PC-3 (cell line): ENCODE data around the gene ARHGEF4. TPM values are rescaled to one million over a fixed set of nuclear protein-coding genes. Genes with fewer than 3 reads are reported as not detected.

Experiments
- ATAC-seq: fragments of 200-7000 bp; cut with Tn5 transposase; 2 replicates; pipeline ENCODE4 v1.9.1; 2020; ENCODE audit warnings: mild to moderate bottlenecking, moderate library complexity
- BruUV-seq: library from RNA; stranded (reverse); fragments of 400-500 nt; replicated peaks from 2 replicates; lab custom pipeline; 2021; lab: Mats Ljungman, UMichigan
- CTCF ChIA-PET: fragments of 300-600 bp; sonication (Branson Sonifier 250); formaldehyde crosslinking; loops from one replicate; lab custom pipeline; 2022; ENCODE audit warnings: antibody characterized with exemption; lab: Charles Lee
- POLR2A ChIA-PET: fragments of 300-600 bp; sonication (Branson Sonifier 250); formaldehyde crosslinking; loops from one replicate; lab custom pipeline; 2022; ENCODE audit warnings: antibody characterized with exemption; ENCODE audit not compliant: unreplicated experiment; lab: Charles Lee
- DNase-seq: peaks from one replicate; pipeline ENCODE4 v3.0.0-alpha.2; 2015
- H2AFZ ChIP-seq: fragments of 300-600 bp; sonication (generic); 2 replicates; pipeline ENCODE4 v1.6.0; 2016; ENCODE audit warnings: antibody characterized with exemption, low read length
- H3F3A ChIP-seq: fragments of 300-600 bp; sonication (generic); one replicate; pipeline ENCODE4 v1.6.0; 2017; ENCODE audit warnings: antibody characterized with exemption, low read length, control low read depth, mild to moderate bottlenecking; ENCODE audit not compliant: unreplicated experiment
- H3K27ac ChIP-seq: fragments of 300-600 bp; sonication (generic); 2 replicates; pipeline ENCODE4 v1.5.1; 2016; ENCODE audit warnings: mild to moderate bottlenecking, low read length
- H3K27me3 ChIP-seq: fragments of 300-600 bp; sonication (generic); 2 replicates; pipeline ENCODE4 v1.6.1; 2016; ENCODE audit warnings: low read length, mixed read lengths
- H3K36me3 ChIP-seq: fragments of 300-600 bp; sonication (generic); 2 replicates; pipeline ENCODE4 v1.6.1; 2016; ENCODE audit warnings: low read depth, mixed run types, low read length, mixed read lengths
- H3K4me1 ChIP-seq: fragments of 300-600 bp; sonication (generic); 2 replicates; pipeline ENCODE4 v1.5.1; 2016; ENCODE audit warnings: low read length; ENCODE audit not compliant: insufficient read depth
- H3K4me2 ChIP-seq: fragments of 300-600 bp; sonication (generic); 2 replicates; pipeline ENCODE4 v1.6.0; 2016; ENCODE audit warnings: low read length
- H3K4me3 ChIP-seq: fragments of 300-600 bp; sonication (generic); 2 replicates; pipeline ENCODE4 v1.5.1; 2016; ENCODE audit warnings: mild to moderate bottlenecking, low read length, mixed read lengths
- H3K79me2 ChIP-seq: fragments of 300-600 bp; sonication (generic); 2 replicates; pipeline ENCODE4 v1.6.1; 2017; ENCODE audit warnings: low read length, mixed read lengths
- H3K9ac ChIP-seq: fragments of 300-600 bp; sonication (generic); 2 replicates; pipeline ENCODE4 v1.6.0; 2016; ENCODE audit warnings: mild to moderate bottlenecking, low read length
- H3K9me2 ChIP-seq: fragments of 300-600 bp; sonication (generic); replicated peaks from 2 replicates; pipeline ENCODE4 v1.6.1; 2016; ENCODE audit warnings: mixed run types, low read length, mixed read lengths
- H3K9me3 ChIP-seq: fragments of 300-600 bp; sonication (generic); 2 replicates; pipeline ENCODE4 v1.6.1; 2016; ENCODE audit warnings: low read length, mixed read lengths
- H4K20me1 ChIP-seq: fragments of 300-600 bp; sonication (generic); 2 replicates; pipeline ENCODE4 v1.6.1; 2016; ENCODE audit warnings: low read length, mixed read lengths
- EZH2 ChIP-seq: fragments of 300-600 bp; sonication (generic); IDR thresholded peaks from one replicate; pipeline ENCODE4 v1.6.1; 2017; ENCODE audit warnings: antibody characterized with exemption, mild to moderate bottlenecking, low read length; ENCODE audit not compliant: unreplicated experiment
- EZH2phosphoT487 ChIP-seq: fragments of 300-600 bp; sonication (generic); IDR thresholded peaks from 2 replicates; pipeline ENCODE4 v1.6.1; 2018; ENCODE audit warnings: mild to moderate bottlenecking, antibody characterized with exemption, low read length, borderline replicate concordance
- intact Hi-C: fragments of 100-400 bp; cut with micrococcal nuclease; formaldehyde crosslinking; loops from 2 replicates; pipeline ENCODE4 v1.9.0; 2023
- total RNA-seq: library from RNA; depleted of rRNA; stranded (reverse); fragments of >200 nt; gene quantifications from 2 replicates; pipeline ENCODE4 v1.2.3, GENCODE V29; 2014
- TF ChIP-seq, protein P1 (sequence below): fragments of 300-600 bp; sonication (generic); conservative IDR thresholded peaks from 2 replicates; pipeline ENCODE4 v1.5.1; 2017; ENCODE audit warnings: antibody characterized with exemption, low read depth, mild to moderate bottlenecking, low read length

Gene ARHGEF4
- total RNA-seq, 1 experiment from 2014 or later: 21.5 TPM

DNA sequence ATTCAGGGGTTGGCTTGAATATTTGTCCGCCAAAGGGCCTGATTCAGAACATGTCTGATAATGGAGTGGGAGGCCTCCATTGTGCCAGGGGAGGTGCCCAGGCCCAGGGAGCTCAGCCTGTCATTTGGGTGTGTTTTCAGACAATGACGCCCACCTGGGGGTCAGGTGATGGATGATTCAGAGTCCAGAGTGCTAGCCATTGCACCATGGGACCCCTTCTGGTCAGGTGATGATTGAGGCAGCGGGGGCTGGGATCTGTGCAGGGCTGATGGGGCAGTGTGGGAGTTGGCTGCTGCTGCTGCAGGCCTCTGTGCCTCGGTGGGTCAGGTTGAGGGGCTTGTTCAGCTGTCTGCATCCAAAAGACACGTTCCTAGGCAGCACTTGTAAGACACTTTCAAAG is 8.3 kb upstream of the ARHGEF4 start:
- CTCF ChIA-PET: no interaction called here
- BruUV-seq: TSS peak; percentile 57
- H3K9ac ChIP-seq: peak overlapping the region; percentile 80
- H3K4me1 ChIP-seq: peaks cover 52% of the 10 kb centered on the region
- POLR2A ChIA-PET: no interaction called here
- intact Hi-C loops: no loop called here
- no peaks in the 10 kb centered on the region for H3K27me3 ChIP-seq
- H3K4me3 ChIP-seq: no peak overlapping the region
- peak overlapping the region; percentile 97 for H3K27ac ChIP-seq
- H3K9me2 ChIP-seq: no peaks in the 10 kb centered on the region
- no peaks in the 10 kb centered on the region for H4K20me1 ChIP-seq
- no peaks in the 10 kb centered on the region for H3F3A ChIP-seq
- ATAC-seq (no peak), DNase-seq (peak; percentile 41)
- H3K79me2 ChIP-seq: no peaks in the 10 kb centered on the region
- H3K36me3 ChIP-seq: no peaks in the 10 kb centered on the region
- TF ChIP-seq, protein P1, sequence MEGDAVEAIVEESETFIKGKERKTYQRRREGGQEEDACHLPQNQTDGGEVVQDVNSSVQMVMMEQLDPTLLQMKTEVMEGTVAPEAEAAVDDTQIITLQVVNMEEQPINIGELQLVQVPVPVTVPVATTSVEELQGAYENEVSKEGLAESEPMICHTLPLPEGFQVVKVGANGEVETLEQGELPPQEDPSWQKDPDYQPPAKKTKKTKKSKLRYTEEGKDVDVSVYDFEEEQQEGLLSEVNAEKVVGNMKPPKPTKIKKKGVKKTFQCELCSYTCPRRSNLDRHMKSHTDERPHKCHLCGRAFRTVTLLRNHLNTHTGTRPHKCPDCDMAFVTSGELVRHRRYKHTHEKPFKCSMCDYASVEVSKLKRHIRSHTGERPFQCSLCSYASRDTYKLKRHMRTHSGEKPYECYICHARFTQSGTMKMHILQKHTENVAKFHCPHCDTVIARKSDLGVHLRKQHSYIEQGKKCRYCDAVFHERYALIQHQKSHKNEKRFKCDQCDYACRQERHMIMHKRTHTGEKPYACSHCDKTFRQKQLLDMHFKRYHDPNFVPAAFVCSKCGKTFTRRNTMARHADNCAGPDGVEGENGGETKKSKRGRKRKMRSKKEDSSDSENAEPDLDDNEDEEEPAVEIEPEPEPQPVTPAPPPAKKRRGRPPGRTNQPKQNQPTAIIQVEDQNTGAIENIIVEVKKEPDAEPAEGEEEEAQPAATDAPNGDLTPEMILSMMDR: no peak
- TF ChIP-seq EZH2 (no peak), EZH2phosphoT487 (no peak)
- H2AFZ ChIP-seq: no peak overlapping the region
- H3K4me2 ChIP-seq: peak overlapping the region; percentile 68
- H3K9me3 ChIP-seq: no peaks in the 10 kb centered on the region

DNA sequence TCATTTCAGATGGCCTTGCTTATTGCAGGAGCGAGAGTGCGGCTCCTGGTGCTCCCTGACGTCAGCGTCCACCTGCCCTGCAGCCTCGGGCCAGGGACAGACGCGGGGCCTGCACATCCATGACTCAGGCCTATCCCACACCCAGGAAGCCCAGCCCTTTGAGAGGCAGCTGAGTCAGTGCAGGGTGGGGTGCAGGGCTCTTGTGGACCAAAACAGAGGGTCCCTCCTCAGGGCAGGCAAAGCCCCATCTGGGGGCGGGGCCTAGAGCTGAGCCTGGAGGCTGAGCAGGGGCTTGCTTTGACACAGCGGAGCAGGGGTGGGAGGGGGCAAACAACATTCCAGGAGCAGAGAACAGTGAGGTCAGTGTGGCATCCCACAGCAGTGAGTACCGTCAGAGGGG is 7.7 kb upstream of the ARHGEF4 start:
- H3K79me2 ChIP-seq: no peaks in the 10 kb centered on the region
- DNase-seq (peak; percentile 91), ATAC-seq (peak; percentile 82)
- H3K9me3 ChIP-seq: no peaks in the 10 kb centered on the region
- peak overlapping the region; percentile 80 for H3K9ac ChIP-seq
- peak overlapping the region; percentile 97 for H3K27ac ChIP-seq
- H3K9me2 ChIP-seq: no peaks in the 10 kb centered on the region
- no peak overlapping the region for H3K4me3 ChIP-seq
- H3F3A ChIP-seq: no peaks in the 10 kb centered on the region
- BruUV-seq: no TSS peak
- H3K36me3 ChIP-seq: no peaks in the 10 kb centered on the region
- ChIA-PET POLR2A (no interaction called here), CTCF (no interaction called here)
- peak overlapping the region; percentile 68 for H3K4me2 ChIP-seq
- H3K4me1 ChIP-seq: peaks cover 48% of the 10 kb centered on the region
- TF ChIP-seq, protein P1: no peak
- TF ChIP-seq EZH2phosphoT487 (no peak), EZH2 (no peak)
- H3K27me3 ChIP-seq: no peaks in the 10 kb centered on the region
- peak overlapping the region; percentile 40; the same call in 1 of the 2 replicates for H2AFZ ChIP-seq
- intact Hi-C loops: no loop called here
- H4K20me1 ChIP-seq: no peaks in the 10 kb centered on the region

DNA sequence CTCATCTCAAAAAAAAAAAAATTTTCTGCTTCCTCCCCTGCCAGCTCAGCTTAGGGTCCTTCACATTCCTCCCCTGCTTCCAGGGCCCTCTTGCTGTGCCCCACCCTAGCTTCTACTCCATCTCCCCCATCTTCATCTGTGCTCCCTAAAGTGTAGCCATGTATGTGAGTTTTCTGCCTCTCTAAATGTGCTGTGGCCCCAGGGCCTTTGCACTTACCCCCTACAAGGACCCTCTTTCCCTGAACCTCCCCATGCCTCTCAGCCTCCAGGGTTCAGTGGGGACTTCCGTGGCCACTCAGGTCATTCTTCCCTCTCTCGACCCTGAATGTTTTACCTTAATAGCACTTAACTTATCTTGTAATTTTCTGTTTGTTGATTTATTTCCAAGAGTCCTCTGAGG is 6.2 kb upstream of the ARHGEF4 start:
- Histone ChIP-seq H3K27me3 (no peaks in the 10 kb centered on the region), H3K9me2 (no peaks in the 10 kb centered on the region), H3K9ac (no peak overlapping the region), H3K79me2 (no peaks in the 10 kb centered on the region), H3K9me3 (no peaks in the 10 kb centered on the region), H3K4me3 (no peak overlapping the region), H3K27ac (no peak overlapping the region), H3K4me2 (no peak overlapping the region), H3K36me3 (no peaks in the 10 kb centered on the region), H3F3A (no peaks in the 10 kb centered on the region), H2AFZ (no peak overlapping the region), H4K20me1 (no peaks in the 10 kb centered on the region), H3K4me1 (peaks cover 44% of the 10 kb centered on the region)
- no peak for ATAC-seq
- no peak for DNase-seq
- no TSS peak for BruUV-seq
- CTCF ChIA-PET: no interaction called here
- intact Hi-C loops: no loop called here
- TF ChIP-seq EZH2 (no peak), EZH2phosphoT487 (no peak)
- TF ChIP-seq, protein P1: no peak
- POLR2A ChIA-PET: interaction anchor here (0.6 kb wide), 1 partner anchor 14 kb away, joined by 18 read pairs; no protein-coding TSS in a partner anchor
